GM23338 (cell line): ENCODE measurements around the gene FHL1. TPM values are rescaled to one million over a fixed set of nuclear protein-coding genes. Genes with fewer than 3 reads are reported as not detected.
"Not testable (repeated sequence)": the region's sequence is repeated elsewhere in the genome, so short reads cannot be mapped to it uniquely, and the experiment has no call there.

Source experiments
- ATAC-seq: fragments of 200-7000 bp; cut with Tn5 transposase; 3 replicates; pipeline ENCODE4 v1.9.1; 2020
- DNase-seq: peaks from one replicate; pipeline ENCODE4 v3.0.0-alpha.2; 2015; ENCODE audit warnings: low spot score
- H2AFZ ChIP-seq: fragments of 200-600 bp; sonication (generic); 2 replicates; pipeline ENCODE4 v1.8.0; 2016; ENCODE audit warnings: antibody characterized with exemption, mild to moderate bottlenecking, moderate library complexity
- H3F3A ChIP-seq: fragments of 200-600 bp; sonication (generic); replicated peaks from 2 replicates; pipeline ENCODE4 v1.8.0; 2017; ENCODE audit warnings: antibody characterized with exemption, mixed run types, low read depth
- H3K27ac ChIP-seq: fragments of 200-600 bp; sonication (generic); 2 replicates; pipeline ENCODE4 v1.6.1; 2016; ENCODE audit warnings: low read depth
- H3K27me3 ChIP-seq: fragments of 200-600 bp; sonication (generic); 2 replicates; pipeline ENCODE4 v1.8.0; 2016; ENCODE audit warnings: mild to moderate bottlenecking, mixed run types, moderate library complexity; ENCODE audit not compliant: insufficient read depth
- H3K36me3 ChIP-seq: fragments of 200-600 bp; sonication (generic); 2 replicates; pipeline ENCODE4 v1.8.0; 2016; ENCODE audit warnings: mild to moderate bottlenecking; ENCODE audit not compliant: insufficient read depth
- H3K4me1 ChIP-seq: fragments of 200-600 bp; sonication (generic); 2 replicates; pipeline ENCODE4 v1.8.0; 2016; ENCODE audit warnings: mild to moderate bottlenecking, moderate library complexity; ENCODE audit not compliant: insufficient read depth
- H3K4me2 ChIP-seq: fragments of 200-600 bp; sonication (generic); 2 replicates; pipeline ENCODE4 v1.7.1; 2017; ENCODE audit warnings: mixed run types
- H3K4me3 ChIP-seq: fragments of 200-600 bp; sonication (generic); 2 replicates; pipeline ENCODE4 v1.6.1; 2016; ENCODE audit warnings: mixed run types
- H3K79me2 ChIP-seq: fragments of 200-600 bp; sonication (generic); replicated peaks from 2 replicates; pipeline ENCODE4 v1.8.0; 2017; ENCODE audit warnings: mild to moderate bottlenecking; ENCODE audit not compliant: insufficient read depth
- H3K9me2 ChIP-seq: fragments of 200-600 bp; sonication (generic); 2 replicates; pipeline ENCODE4 v1.8.0; 2017; ENCODE audit not compliant: insufficient read depth
- H4K20me1 ChIP-seq: fragments of 200-600 bp; sonication (generic); replicated peaks from 2 replicates; pipeline ENCODE4 v1.8.0; 2017; ENCODE audit warnings: mild to moderate bottlenecking; ENCODE audit not compliant: insufficient read depth
- H3K27ac Mint-ChIP-seq: 2 replicates; pipeline ENCODE4 v1.8.0; 2020; ENCODE audit warnings: inconsistent platforms, mild to moderate bottlenecking, moderate library complexity, mixed read lengths
- H3K27me3 Mint-ChIP-seq: 3 replicates; pipeline ENCODE4 v1.8.0; 2022; ENCODE audit warnings: low read depth, mild to moderate bottlenecking, moderate library complexity, mixed read lengths, inconsistent platforms; ENCODE audit not compliant: insufficient read depth, poor library complexity
- H3K36me3 Mint-ChIP-seq: 3 replicates; pipeline ENCODE4 v1.8.0; 2021; ENCODE audit warnings: low read depth, mild to moderate bottlenecking, inconsistent platforms, moderate library complexity, mixed read lengths
- H3K4me1 Mint-ChIP-seq: 3 replicates; pipeline ENCODE4 v1.8.0; 2020; ENCODE audit warnings: mild to moderate bottlenecking, inconsistent platforms, mixed read lengths
- H3K4me3 Mint-ChIP-seq: 3 replicates; pipeline ENCODE4 v1.8.0; 2021; ENCODE audit warnings: moderate library complexity, mild to moderate bottlenecking, inconsistent platforms, mixed read lengths
- H3K9me3 Mint-ChIP-seq: 3 replicates; pipeline ENCODE4 v1.8.0; 2020; ENCODE audit warnings: moderate library complexity, mild to moderate bottlenecking, inconsistent platforms, mixed read lengths
- CREB1 ChIP-seq: fragments of 250-450 bp; sonication (Bioruptor Pico); IDR thresholded peaks from 2 replicates; pipeline ENCODE4 v1.5.0; 2020; ENCODE audit warnings: low read depth, mild to moderate bottlenecking, moderate library complexity
- EZH2phosphoT487 ChIP-seq: fragments of 200-600 bp; sonication (generic); IDR thresholded peaks from one replicate; pipeline ENCODE4 v1.8.1; 2018; ENCODE audit warnings: antibody characterized with exemption; ENCODE audit not compliant: unreplicated experiment
- NANOG ChIP-seq: IDR thresholded peaks from 2 replicates; pipeline ENCODE4 v1.6.1; 2016; ENCODE audit warnings: antibody characterized with exemption, borderline replicate concordance
- POLR2AphosphoS5 ChIP-seq: IDR thresholded peaks from 2 replicates; pipeline ENCODE4 v1.6.1; 2016; ENCODE audit warnings: antibody characterized with exemption, low read depth
- ZNF114 ChIP-seq: fragments of 250-450 bp; sonication (Bioruptor Pico); IDR thresholded peaks from 2 replicates; pipeline ENCODE4 v1.5.0; 2020; ENCODE audit warnings: mild to moderate bottlenecking, moderate library complexity
- polyA plus RNA-seq: library from polyadenylated mRNA; unstranded; fragments of >200 nt; fragmentation: Nextera tagmentation; extraction: Ambion mirVana; gene quantifications from 2 replicates; pipeline ENCODE4 v1.2.1, GENCODE V29; 2016
- total RNA-seq: library from RNA; depleted of rRNA; stranded (reverse); fragments of >200 nt; shearing (Covaris generic); gene quantifications from 2 replicates; pipeline ENCODE4 v1.2.3, GENCODE V29; 2014
- TF ChIP-seq, protein P1 (sequence below): IDR thresholded peaks from 2 replicates; pipeline ENCODE4 v1.6.1; 2016; ENCODE audit warnings: antibody characterized with exemption
- TF ChIP-seq, protein P2 (sequence below), 2 experiments: fragments of 200-600 bp in 1 of 2; sonication (generic) in 1 of 2; conservative IDR thresholded peaks; 2 replicates each; pipeline versions ENCODE4 v1.5.1 to v1.6.1; 2016 to 2017; ENCODE audit warnings: antibody characterized with exemption in 2 of 2, low read depth in 2 of 2, mild to moderate bottlenecking in 2 of 2, moderate library complexity in 1 of 2

The FHL1 gene
- total and polyA plus RNA-seq, 2 experiments from 2014 or later: 47.9 to 60.4 TPM

DNA sequence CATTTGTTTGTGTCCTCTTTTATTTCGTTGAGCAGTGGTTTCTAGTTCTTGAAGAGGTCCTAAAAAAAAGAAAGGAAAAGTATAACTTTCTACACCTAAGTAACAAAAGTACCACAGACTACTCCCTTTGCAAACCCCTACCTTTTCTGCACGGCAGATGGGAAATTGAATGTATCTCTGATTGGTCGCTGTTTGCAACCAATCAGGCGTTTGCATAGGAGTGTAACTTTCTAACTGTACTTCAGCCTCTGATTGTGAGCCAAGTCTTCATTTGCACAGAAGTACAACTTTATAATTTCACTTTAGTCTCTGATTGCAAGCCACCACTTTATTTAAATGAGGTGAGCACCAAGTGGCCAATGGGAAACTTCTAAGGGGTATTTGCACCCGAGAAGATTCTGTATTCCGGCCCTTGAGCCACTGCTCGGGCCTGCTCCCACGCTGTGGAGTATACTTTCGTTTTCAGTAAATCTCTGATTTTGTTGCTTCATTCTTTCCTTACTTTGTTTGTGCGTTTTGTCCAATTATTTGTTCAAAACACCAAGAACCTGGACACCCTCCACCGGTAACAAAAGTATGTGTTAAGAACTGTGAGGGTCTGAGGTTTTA lies 40.3 kb upstream of the FHL1 start:
- H3K4me1 ChIP-seq: no peaks in the 10 kb centered on the region
- Mint-ChIP-seq H3K4me1 (peaks cover 6% of the 10 kb centered on the region; the same call in 2 of the 3 replicates), H3K27ac (no peak overlapping the region), H3K9me3 (peaks cover 2% of the 10 kb centered on the region; the same call in 2 of the 3 replicates), H3K27me3 (no peaks in the 10 kb centered on the region), H3K36me3 (no peaks in the 10 kb centered on the region), H3K4me3 (no peak overlapping the region)
- no peaks in the 10 kb centered on the region for H3K9me2 ChIP-seq
- TF ChIP-seq, protein P1, sequence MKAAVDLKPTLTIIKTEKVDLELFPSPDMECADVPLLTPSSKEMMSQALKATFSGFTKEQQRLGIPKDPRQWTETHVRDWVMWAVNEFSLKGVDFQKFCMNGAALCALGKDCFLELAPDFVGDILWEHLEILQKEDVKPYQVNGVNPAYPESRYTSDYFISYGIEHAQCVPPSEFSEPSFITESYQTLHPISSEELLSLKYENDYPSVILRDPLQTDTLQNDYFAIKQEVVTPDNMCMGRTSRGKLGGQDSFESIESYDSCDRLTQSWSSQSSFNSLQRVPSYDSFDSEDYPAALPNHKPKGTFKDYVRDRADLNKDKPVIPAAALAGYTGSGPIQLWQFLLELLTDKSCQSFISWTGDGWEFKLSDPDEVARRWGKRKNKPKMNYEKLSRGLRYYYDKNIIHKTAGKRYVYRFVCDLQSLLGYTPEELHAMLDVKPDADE: no peak
- TF ChIP-seq, protein P2, sequence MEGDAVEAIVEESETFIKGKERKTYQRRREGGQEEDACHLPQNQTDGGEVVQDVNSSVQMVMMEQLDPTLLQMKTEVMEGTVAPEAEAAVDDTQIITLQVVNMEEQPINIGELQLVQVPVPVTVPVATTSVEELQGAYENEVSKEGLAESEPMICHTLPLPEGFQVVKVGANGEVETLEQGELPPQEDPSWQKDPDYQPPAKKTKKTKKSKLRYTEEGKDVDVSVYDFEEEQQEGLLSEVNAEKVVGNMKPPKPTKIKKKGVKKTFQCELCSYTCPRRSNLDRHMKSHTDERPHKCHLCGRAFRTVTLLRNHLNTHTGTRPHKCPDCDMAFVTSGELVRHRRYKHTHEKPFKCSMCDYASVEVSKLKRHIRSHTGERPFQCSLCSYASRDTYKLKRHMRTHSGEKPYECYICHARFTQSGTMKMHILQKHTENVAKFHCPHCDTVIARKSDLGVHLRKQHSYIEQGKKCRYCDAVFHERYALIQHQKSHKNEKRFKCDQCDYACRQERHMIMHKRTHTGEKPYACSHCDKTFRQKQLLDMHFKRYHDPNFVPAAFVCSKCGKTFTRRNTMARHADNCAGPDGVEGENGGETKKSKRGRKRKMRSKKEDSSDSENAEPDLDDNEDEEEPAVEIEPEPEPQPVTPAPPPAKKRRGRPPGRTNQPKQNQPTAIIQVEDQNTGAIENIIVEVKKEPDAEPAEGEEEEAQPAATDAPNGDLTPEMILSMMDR (conservative IDR thresholded peaks at IDR 0.05; ENCODE audit: low read depth in 2 of 2): no peak
- TF ChIP-seq NANOG (no peak), CREB1 (CRISPR knock-in tag) (no peak), POLR2AphosphoS5 (no peak)
- H2AFZ ChIP-seq: no peak overlapping the region
- DNase-seq (no peak), ATAC-seq (no peak)
- H3K36me3 ChIP-seq: no peaks in the 10 kb centered on the region
- H3K4me3 ChIP-seq: no peak overlapping the region
- no peaks in the 10 kb centered on the region for H4K20me1 ChIP-seq
- no peaks in the 10 kb centered on the region for H3K79me2 ChIP-seq
- H3K27ac ChIP-seq: no peak overlapping the region
- no peaks in the 10 kb centered on the region for H3F3A ChIP-seq
- H3K27me3 ChIP-seq: no peaks in the 10 kb centered on the region
- no peak overlapping the region for H3K4me2 ChIP-seq

DNA sequence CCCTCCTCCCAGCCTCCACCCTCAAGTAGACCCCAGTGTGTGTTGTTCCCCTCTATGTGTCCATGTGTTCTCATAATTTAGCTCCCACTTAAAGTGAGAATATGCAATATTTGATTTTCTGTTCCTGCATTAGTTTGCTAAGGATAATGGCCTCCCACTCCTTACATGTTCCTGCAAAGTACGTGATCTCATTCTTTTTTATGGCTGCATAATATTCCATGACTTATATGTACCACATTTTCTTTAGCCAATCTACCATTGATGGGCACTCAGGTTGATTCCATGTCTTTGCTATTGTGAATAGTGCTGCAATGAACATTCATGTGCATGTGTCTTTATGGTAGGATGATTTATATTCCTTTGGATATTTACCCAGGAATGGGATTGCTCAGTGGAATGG lies 38.4 kb upstream of the FHL1 start:
- not testable (repeated sequence) for H3K36me3 ChIP-seq, H3K27me3 ChIP-seq, H3K9me3 Mint-ChIP-seq, DNase-seq, H3K4me2 ChIP-seq, H2AFZ ChIP-seq, H3K4me3 ChIP-seq, H3K36me3 Mint-ChIP-seq, H3K27ac ChIP-seq, H3K27me3 Mint-ChIP-seq, H3K4me1 Mint-ChIP-seq, H3K4me3 Mint-ChIP-seq, ATAC-seq, H3F3A ChIP-seq, H3K9me2 ChIP-seq, H3K27ac Mint-ChIP-seq, H3K4me1 ChIP-seq, H3K79me2 ChIP-seq, H4K20me1 ChIP-seq

DNA sequence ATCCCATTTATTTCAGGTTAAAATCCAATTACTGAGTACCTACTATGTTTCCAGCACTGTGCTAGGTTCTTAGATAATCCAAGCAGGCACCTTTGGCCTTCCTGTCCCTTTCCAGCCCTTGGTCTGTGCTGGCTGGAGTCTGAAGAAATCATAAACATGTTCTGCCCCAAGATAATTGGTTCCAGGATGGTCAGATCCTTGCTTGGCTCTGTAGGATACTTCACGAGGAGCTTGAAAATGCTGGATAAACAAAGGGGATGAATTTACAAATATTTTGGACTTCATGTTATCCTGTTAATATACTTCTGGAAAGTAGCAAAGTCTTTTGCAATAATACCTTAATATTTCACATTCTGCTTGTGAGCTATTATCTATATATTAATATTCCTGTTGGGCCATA lies 35.0 kb upstream of the FHL1 start:
- no peak overlapping the region for H3K4me3 ChIP-seq
- H3K79me2 ChIP-seq: no peaks in the 10 kb centered on the region
- Mint-ChIP-seq H3K4me1 (no peaks in the 10 kb centered on the region), H3K27me3 (no peaks in the 10 kb centered on the region), H3K36me3 (no peaks in the 10 kb centered on the region), H3K27ac (no peak overlapping the region), H3K9me3 (peaks cover 2% of the 10 kb centered on the region; the same call in 2 of the 3 replicates), H3K4me3 (no peak overlapping the region)
- no peaks in the 10 kb centered on the region for H3K36me3 ChIP-seq
- ATAC-seq: no peak
- no peaks in the 10 kb centered on the region for H3K4me1 ChIP-seq
- DNase-seq: no peak
- no peaks in the 10 kb centered on the region for H3K9me2 ChIP-seq
- H3K4me2 ChIP-seq: no peak overlapping the region
- H3F3A ChIP-seq: no peaks in the 10 kb centered on the region
- H3K27ac ChIP-seq: no peak overlapping the region
- H4K20me1 ChIP-seq: no peaks in the 10 kb centered on the region
- H2AFZ ChIP-seq: no peak overlapping the region
- no peaks in the 10 kb centered on the region for H3K27me3 ChIP-seq
- TF ChIP-seq NANOG (no peak), EZH2phosphoT487 (no peak), ZNF114 (CRISPR knock-in tag) (no peak)
- TF ChIP-seq, protein P2 (conservative IDR thresholded peaks at IDR 0.05; ENCODE audit: low read depth in 2 of 2): no peak
